Measurements from ENCODE around the gene PRLH. TPM values are rescaled to one million over a fixed set of nuclear protein-coding genes. Genes with fewer than 3 reads are reported as not detected.

Gene PRLH
- total RNA-seq, 4 donors from 2014 or later = not detected

GRCh38 chr2:237534380-237534779 lies 32.0 kb upstream of the PRLH start:
- no peak for TF ChIP-seq CTCF (IDR thresholded peaks at IDR 0.05; ENCODE audit: low read depth)

GRCh38 chr2:237535385-237536082 lies 30.8 kb upstream of the PRLH start:
- no peak for TF ChIP-seq CTCF (IDR thresholded peaks at IDR 0.05; ENCODE audit: low read depth)

GRCh38 chr2:237536083-237536415 lies 30.3 kb upstream of the PRLH start:
- no peak for TF ChIP-seq CTCF (IDR thresholded peaks at IDR 0.05; ENCODE audit: low read depth)

GRCh38 chr2:237536617-237537016 lies 29.8 kb upstream of the PRLH start:
- no peak for TF ChIP-seq CTCF (IDR thresholded peaks at IDR 0.05; ENCODE audit: low read depth)

- TF ChIP-seq CTCF (IDR thresholded peaks at IDR 0.05; ENCODE audit: low read depth) = no peak
Observed at GRCh38 chr2:237538001-237538720, 28.2 kb upstream of the PRLH start.

GRCh38 chr2:237538901-237539300 lies 27.5 kb upstream of the PRLH start:
- TF ChIP-seq CTCF (IDR thresholded peaks at IDR 0.05; ENCODE audit: low read depth) = no peak

GRCh38 chr2:237539681-237540080 lies 26.7 kb upstream of the PRLH start:
- no peak for TF ChIP-seq CTCF (IDR thresholded peaks at IDR 0.05; ENCODE audit: low read depth)
